HG03432 (cell line): ENCODE data around the gene ZBTB38.

Experiments used
- ATAC-seq: cut with Tn5 transposase; IDR thresholded peaks from one replicate; pipeline ENCODE4 v1.9.1; 2021; ENCODE audit warnings: mild to moderate bottlenecking, moderate library complexity; ENCODE audit not compliant: unreplicated experiment

The ZBTB38 gene

GRCh38 chr3:141401573-141402475 lies 33.5 kb downstream of the ZBTB38 start:
- peak; percentile 67 for ATAC-seq

- peak; percentile 53 for ATAC-seq
Measured at GRCh38 chr3:141402476-141403171, 34.3 kb downstream of the ZBTB38 start.

- no peak for ATAC-seq
Measured at GRCh38 chr3:141403576-141403975, 35.3 kb downstream of the ZBTB38 start.

- ATAC-seq = no peak
Measured at GRCh38 chr3:141405025-141405424, 36.7 kb downstream of the ZBTB38 start.

- ATAC-seq = no peak
Measured at GRCh38 chr3:141405591-141405990, 37.3 kb downstream of the ZBTB38 start.

- ATAC-seq = no peak
Measured at GRCh38 chr3:141406265-141406664, 38.0 kb downstream of the ZBTB38 start.

GRCh38 chr3:141407047-141407446 lies 38.7 kb downstream of the ZBTB38 start:
- no peak for ATAC-seq

- no peak for ATAC-seq
Measured at GRCh38 chr3:141407825-141408224, 39.5 kb downstream of the ZBTB38 start.

GRCh38 chr3:141408596-141408995 lies 40.3 kb downstream of the ZBTB38 start:
- ATAC-seq = no peak

GRCh38 chr3:141409940-141410241 lies 41.6 kb downstream of the ZBTB38 start:
- no peak for ATAC-seq

GRCh38 chr3:141410408-141410807 lies 42.1 kb downstream of the ZBTB38 start:
- ATAC-seq = no peak

- ATAC-seq = peak; percentile 30
Measured at GRCh38 chr3:141410846-141411245, 42.5 kb downstream of the ZBTB38 start.

- ATAC-seq = peak; percentile 44
Measured at GRCh38 chr3:141411251-141411771, 43.0 kb downstream of the ZBTB38 start.

GRCh38 chr3:141412087-141412935 lies 44.0 kb downstream of the ZBTB38 start:
- no peak for ATAC-seq

GRCh38 chr3:141412936-141413354 lies 44.6 kb downstream of the ZBTB38 start:
- no peak for ATAC-seq

- ATAC-seq = no peak
Measured at GRCh38 chr3:141413391-141413790, 45.1 kb downstream of the ZBTB38 start.

- no peak for ATAC-seq
Measured at GRCh38 chr3:141413801-141414689, 45.7 kb downstream of the ZBTB38 start.

GRCh38 chr3:141414800-141415462 lies 46.6 kb downstream of the ZBTB38 start:
- ATAC-seq = no peak

GRCh38 chr3:141415953-141416352 lies 47.6 kb downstream of the ZBTB38 start:
- ATAC-seq = no peak
